ENCODE results near the gene KAT6B. TPM values are rescaled to one million over a fixed set of nuclear protein-coding genes. Genes with fewer than 3 reads are reported as not detected.

Gene KAT6B
- total and polyA plus RNA-seq, 11 donors, result 10.4 to 61.3 (median 42.9) TPM

DNA sequence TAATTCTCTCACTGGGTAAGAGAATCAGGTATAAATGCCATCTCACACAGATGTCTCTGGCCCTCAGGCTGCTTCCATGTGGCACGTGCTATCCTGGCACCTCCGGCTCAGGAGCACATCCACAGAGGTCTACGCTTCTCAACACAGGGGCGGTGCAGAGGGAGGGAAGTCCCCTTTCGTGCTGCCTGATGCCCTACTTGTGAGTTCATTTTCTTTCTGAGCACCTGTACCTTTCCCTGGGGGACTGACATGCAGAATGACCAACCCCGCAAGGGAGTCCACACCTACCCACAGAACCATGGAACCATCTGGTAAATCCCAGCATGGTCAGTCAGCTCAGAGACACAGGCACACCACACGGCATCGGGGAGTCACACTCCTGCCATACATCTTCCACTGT lies 186.1 kb downstream of the KAT6B start:
- peaks cover 0 to 43% (median 13%) of the 10 kb centered on the region in 12 donors for H3K4me1 ChIP-seq
- no peaks in the 10 kb centered on the region for H3K27me3 ChIP-seq
- ATAC-seq, result peak in 1 of 4 donors; percentile 29
- H3K27ac ChIP-seq, result no peak overlapping the region
- no peak overlapping the region for H3K4me3 ChIP-seq
- intact Hi-C loops (cut with DNase I), result loop anchor here in 1 of 10 donors (10.0 kb wide), 1 partner anchor 222 kb away; the partner anchor contains the start of gene COMTD1
- peaks cover 0 to 13% (median 0%) of the 10 kb centered on the region in 9 donors for H3K36me3 ChIP-seq
- no peak for TF ChIP-seq POLR2A (IDR thresholded peaks at IDR 0.05)
- TF ChIP-seq, protein P1, sequence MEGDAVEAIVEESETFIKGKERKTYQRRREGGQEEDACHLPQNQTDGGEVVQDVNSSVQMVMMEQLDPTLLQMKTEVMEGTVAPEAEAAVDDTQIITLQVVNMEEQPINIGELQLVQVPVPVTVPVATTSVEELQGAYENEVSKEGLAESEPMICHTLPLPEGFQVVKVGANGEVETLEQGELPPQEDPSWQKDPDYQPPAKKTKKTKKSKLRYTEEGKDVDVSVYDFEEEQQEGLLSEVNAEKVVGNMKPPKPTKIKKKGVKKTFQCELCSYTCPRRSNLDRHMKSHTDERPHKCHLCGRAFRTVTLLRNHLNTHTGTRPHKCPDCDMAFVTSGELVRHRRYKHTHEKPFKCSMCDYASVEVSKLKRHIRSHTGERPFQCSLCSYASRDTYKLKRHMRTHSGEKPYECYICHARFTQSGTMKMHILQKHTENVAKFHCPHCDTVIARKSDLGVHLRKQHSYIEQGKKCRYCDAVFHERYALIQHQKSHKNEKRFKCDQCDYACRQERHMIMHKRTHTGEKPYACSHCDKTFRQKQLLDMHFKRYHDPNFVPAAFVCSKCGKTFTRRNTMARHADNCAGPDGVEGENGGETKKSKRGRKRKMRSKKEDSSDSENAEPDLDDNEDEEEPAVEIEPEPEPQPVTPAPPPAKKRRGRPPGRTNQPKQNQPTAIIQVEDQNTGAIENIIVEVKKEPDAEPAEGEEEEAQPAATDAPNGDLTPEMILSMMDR (IDR thresholded peaks at IDR 0.05), result no peak
- no peaks in the 10 kb centered on the region for H3K9me3 ChIP-seq
- WGBS, 4 donors, result 94 to 98% (median 97%) methylated on average over 7 to 8 of the region's 8 CpGs
- DNase-seq, result no peak

- Histone ChIP-seq H3K27me3 (no peaks in the 10 kb centered on the region), H3K4me3 (no peak overlapping the region), H3K36me3 (peaks cover 0 to 16% (median 0%) of the 10 kb centered on the region in 9 donors), H3K9me3 (no peaks in the 10 kb centered on the region), H3K4me1 (peaks cover 0 to 38% (median 13%) of the 10 kb centered on the region in 12 donors), H3K27ac (no peak overlapping the region)
- intact Hi-C loops (cut with DNase I), result loop anchor here in 1 of 10 donors (10.0 kb wide), 1 partner anchor 222 kb away; the partner anchor contains the start of gene COMTD1
- no peak for DNase-seq
- ATAC-seq, result no peak
- TF ChIP-seq, protein P1 (IDR thresholded peaks at IDR 0.05), result no peak
- no peak for TF ChIP-seq POLR2A (IDR thresholded peaks at IDR 0.05)
Observed at GRCh38 chr10:75013007-75013406, 186.6 kb downstream of the KAT6B start.

DNA sequence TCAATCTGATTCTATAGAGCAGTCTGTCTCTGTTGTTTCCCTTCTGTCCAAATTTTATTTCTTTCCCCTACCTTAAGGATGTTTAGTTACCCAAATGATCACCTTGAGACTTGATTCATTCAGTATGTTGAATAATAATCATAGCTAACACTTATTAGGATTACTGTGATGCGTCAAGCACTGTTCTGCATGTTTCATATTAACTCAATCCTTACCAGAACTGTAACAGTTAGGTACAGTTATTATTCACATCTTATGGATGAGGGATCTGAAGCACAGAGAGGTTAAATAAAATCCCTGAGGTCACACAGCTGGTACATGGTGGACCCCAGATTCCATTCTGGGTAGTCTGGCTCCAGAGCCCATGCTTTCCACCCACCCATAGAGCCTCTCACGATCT lies 187.1 kb downstream of the KAT6B start:
- H3K27ac ChIP-seq, result peak overlapping the region in 1 of 12 donors; percentile 40
- DNase-seq (no peak), ATAC-seq (no peak)
- no peak overlapping the region for H3K4me3 ChIP-seq
- whole genome bisulfite sequencing, 4 donors, result 76 to 89% (median 88%) methylated on average over 2 of the region's 2 CpGs
- peaks cover 0 to 16% (median 0%) of the 10 kb centered on the region in 9 donors for H3K36me3 ChIP-seq
- intact Hi-C loops (cut with DNase I), result loop anchor here in 1 of 10 donors (10.0 kb wide), 1 partner anchor 221 kb away; the partner anchor contains the start of gene COMTD1
- H3K9me3 ChIP-seq, result no peaks in the 10 kb centered on the region
- TF ChIP-seq POLR2A (IDR thresholded peaks at IDR 0.05), result no peak
- TF ChIP-seq, protein P1 (IDR thresholded peaks at IDR 0.05), result no peak
- peaks cover 0 to 40% (median 13%) of the 10 kb centered on the region in 12 donors for H3K4me1 ChIP-seq
- no peaks in the 10 kb centered on the region for H3K27me3 ChIP-seq

GRCh38 chr10:75014516-75015230 lies 188.3 kb downstream of the KAT6B start:
- ATAC-seq, result no peak
- DNase-seq, result no peak
- Histone ChIP-seq H3K36me3 (peaks cover 0 to 16% (median 0%) of the 10 kb centered on the region in 9 donors), H3K4me1 (peaks cover 0 to 51% (median 13%) of the 10 kb centered on the region in 12 donors), H3K27ac (peak overlapping the region in 1 of 12 donors; percentile 40), H3K4me3 (no peak overlapping the region), H3K9me3 (no peaks in the 10 kb centered on the region), H3K27me3 (no peaks in the 10 kb centered on the region)
- 86 to 90% (median 89%) methylated on average over 6 of the region's 6 CpGs for WGBS, 4 donors
- no peak for TF ChIP-seq POLR2A (IDR thresholded peaks at IDR 0.05)
- intact Hi-C loops (cut with DNase I), result loop anchor here in 3 of 10 donors (5.0 to 10.0 kb wide), 2 partner anchors 220 to 747 kb away; partner anchors contain the start of gene COMTD1 (in 1 of the 3)
